H1 (cell line): ENCODE results near the gene PAK1IP1. TPM values are rescaled to one million over a fixed set of nuclear protein-coding genes. Genes with fewer than 3 reads are reported as not detected.

Source experiments
- CTCF ChIA-PET: fragments of 300-600 bp; sonication (Branson Sonifier 250); formaldehyde crosslinking; loops from one replicate; lab custom pipeline; 2021; ENCODE audit not compliant: partially characterized antibody; lab: Charles Lee
- POLR2A ChIA-PET: fragments of 300-600 bp; sonication (Branson Sonifier 250); formaldehyde crosslinking; loops from one replicate; lab custom pipeline; 2021; ENCODE audit warnings: inconsistent platforms; ENCODE audit not compliant: partially characterized antibody; lab: Charles Lee
- DNase-seq, 2 experiments: peaks; one replicate each; pipeline versions ENCODE4 v3.0.0 to v3.0.0-alpha.2; 2010 to 2022; ENCODE audit warnings: low spot score in 2 of 2, low read depth in 1 of 2, mixed read lengths in 1 of 2
- FAIRE-seq: peaks from 2 replicates; lab custom pipeline; 2011; peaks lifted over from hg19 to GRCh38; lab: Jason Lieb, UNC
- H2AFZ ChIP-seq: 2 replicates; pipeline ENCODE4 v1.8.1; 2012; ENCODE audit warnings: low read length, inconsistent platforms
- H2AK5ac ChIP-seq: 2 replicates; pipeline ENCODE4 v1.6.1; 2013; ENCODE audit warnings: low read depth, low read length
- H2BK120ac ChIP-seq: replicated peaks from 2 replicates; pipeline ENCODE3; 2013; ENCODE audit warnings: low read depth, low read length, inconsistent platforms
- H2BK12ac ChIP-seq: 2 replicates; pipeline ENCODE4 v1.6.1; 2013; ENCODE audit warnings: low read depth, low read length
- H2BK15ac ChIP-seq: 2 replicates; pipeline ENCODE4 v1.6.1; 2013; ENCODE audit warnings: low read length
- H2BK20ac ChIP-seq: 2 replicates; pipeline ENCODE4 v1.6.1; 2013; ENCODE audit warnings: low read length
- H2BK5ac ChIP-seq: 2 replicates; pipeline ENCODE4 v1.6.1; 2013; ENCODE audit warnings: low read depth, low read length
- H3K14ac ChIP-seq: 2 replicates; pipeline ENCODE4 v1.6.1; 2013; ENCODE audit warnings: inconsistent platforms; ENCODE audit not compliant: insufficient read length
- H3K18ac ChIP-seq: 2 replicates; pipeline ENCODE4 v1.6.1; 2013; ENCODE audit warnings: low read length; ENCODE audit errors: extremely low read depth
- H3K23ac ChIP-seq: 2 replicates; pipeline ENCODE4 v1.6.1; 2013; ENCODE audit warnings: inconsistent platforms; ENCODE audit not compliant: insufficient read length
- H3K23me2 ChIP-seq: 2 replicates; pipeline ENCODE4 v1.6.1; 2013; ENCODE audit warnings: low read depth, low read length
- H3K27ac ChIP-seq: 2 replicates; pipeline ENCODE4 v1.6.1; 2011; ENCODE audit warnings: low read depth, low read length, inconsistent platforms
- H3K27me3 ChIP-seq, 4 experiments: replicated peaks in 1 of 4; 1 replicate in 1 of 4; 2 replicates in 3 of 4; pipeline versions ENCODE4 v1.6.1 to v1.8.1; 2011 to 2013; ENCODE audit warnings: low read length in 3 of 4, mild to moderate bottlenecking in 3 of 4, inconsistent platforms in 2 of 4, mixed read lengths in 2 of 4, moderate library complexity in 1 of 4; ENCODE audit not compliant: control insufficient read depth in 3 of 4, insufficient read depth in 3 of 4; ENCODE audit errors: extremely low read depth in 1 of 4
- H3K36me3 ChIP-seq, 4 experiments: 2 replicates each; pipeline versions ENCODE4 v1.6.1 to v1.8.1; 2011 to 2013; ENCODE audit warnings: mild to moderate bottlenecking in 4 of 4, low read length in 3 of 4, moderate library complexity in 2 of 4, control low read depth in 1 of 4, inconsistent platforms in 1 of 4; ENCODE audit not compliant: insufficient read depth in 4 of 4, control insufficient read depth in 2 of 4
- H3K4ac ChIP-seq: replicated peaks from 2 replicates; pipeline ENCODE3; 2013; ENCODE audit warnings: low read length, low read depth, mixed read lengths, inconsistent platforms; ENCODE audit not compliant: insufficient read length
- H3K4me1 ChIP-seq, 4 experiments: replicated peaks in 1 of 4; 1 replicate in 1 of 4; 2 replicates in 3 of 4; pipeline versions ENCODE4 v1.6.1 to v1.8.1; 2011 to 2013; ENCODE audit warnings: low read length in 3 of 4, inconsistent platforms in 2 of 4, mixed read lengths in 1 of 4; ENCODE audit not compliant: insufficient read depth in 4 of 4, control insufficient read depth in 3 of 4
- H3K4me2 ChIP-seq, 2 experiments: 2 replicates each; pipeline versions ENCODE4 v1.6.1 to v1.8.1; 2011 to 2013; ENCODE audit warnings: low read depth in 2 of 2, low read length in 2 of 2, control low read depth in 1 of 2, inconsistent platforms in 1 of 2, mild to moderate bottlenecking in 1 of 2; ENCODE audit not compliant: insufficient read depth in 1 of 2
- H3K4me3 ChIP-seq, 4 experiments: fragments of 200-600, 300-600 bp in 1 of 4; sonication (generic), shearing (Covaris generic), sonication (Bioruptor Twin) in 1 of 4; 2 replicates each; pipeline versions ENCODE4 v1.5.1 to v1.8.1; 2011 to 2016; ENCODE audit warnings: low read length in 4 of 4, low read depth in 3 of 4, control low read depth in 2 of 4, inconsistent platforms in 2 of 4, mild to moderate bottlenecking in 2 of 4, mixed read lengths in 1 of 4, moderate library complexity in 1 of 4; ENCODE audit not compliant: insufficient read depth in 2 of 4; ENCODE audit errors: extremely low read depth in 1 of 4
- H3K56ac ChIP-seq: replicated peaks from 2 replicates; pipeline ENCODE3; 2013; ENCODE audit warnings: low read depth, mild to moderate bottlenecking, mixed read lengths, low read length, inconsistent platforms; ENCODE audit not compliant: insufficient read length
- H3K79me1 ChIP-seq: 2 replicates; pipeline ENCODE4 v1.6.1; 2013; ENCODE audit warnings: low read depth, low read length, control low read depth
- H3K79me2 ChIP-seq, 2 experiments: 2 replicates each; pipeline versions ENCODE4 v1.6.1 to v1.8.1; 2012 to 2013; ENCODE audit warnings: low read length in 2 of 2, mild to moderate bottlenecking in 2 of 2, inconsistent platforms in 1 of 2; ENCODE audit not compliant: insufficient read depth in 2 of 2, control insufficient read depth in 1 of 2
- H3K9ac ChIP-seq, 4 experiments: replicated peaks in 1 of 4; 1 replicate in 1 of 4; 2 replicates in 3 of 4; pipeline versions ENCODE4 v1.6.1 to v1.8.1; 2011 to 2013; ENCODE audit warnings: low read depth in 3 of 4, low read length in 3 of 4, control low read depth in 2 of 4, mild to moderate bottlenecking in 2 of 4, moderate library complexity in 2 of 4, inconsistent platforms in 1 of 4; ENCODE audit errors: extremely low read depth in 1 of 4
- H3K9me3 ChIP-seq, 2 experiments: 2 replicates each; pipeline versions ENCODE4 v1.6.1 to v1.8.1; 2012 to 2013; ENCODE audit warnings: mild to moderate bottlenecking in 2 of 2, moderate library complexity in 2 of 2, control low read depth in 1 of 2, inconsistent platforms in 1 of 2, low read depth in 1 of 2, low read length in 1 of 2, mixed read lengths in 1 of 2; ENCODE audit not compliant: insufficient read depth in 2 of 2
- H4K20me1 ChIP-seq, 2 experiments: replicated peaks in 1 of 2; 2 replicates each; pipeline versions ENCODE3 to v1.8.1; 2011 to 2013; ENCODE audit warnings: inconsistent platforms in 2 of 2, low read length in 2 of 2, mild to moderate bottlenecking in 1 of 2; ENCODE audit not compliant: insufficient read depth in 2 of 2, control insufficient read depth in 1 of 2
- H4K5ac ChIP-seq: 2 replicates; pipeline ENCODE4 v1.6.1; 2013; ENCODE audit warnings: low read length, low read depth, mixed read lengths, inconsistent platforms; ENCODE audit not compliant: insufficient read length
- H4K8ac ChIP-seq: 2 replicates; pipeline ENCODE4 v1.8.0; 2013; ENCODE audit warnings: mild to moderate bottlenecking, moderate library complexity, low read length, inconsistent platforms; ENCODE audit not compliant: insufficient read depth; ENCODE audit errors: extremely low read depth
- H4K91ac ChIP-seq: replicated peaks from 2 replicates; pipeline ENCODE3; 2013; ENCODE audit warnings: low read length, mixed read lengths, inconsistent platforms; ENCODE audit not compliant: insufficient read length
- BCL11A ChIP-seq, 2 experiments: IDR thresholded peaks; one replicate each; pipeline ENCODE4 v1.6.1; 2011; ENCODE audit warnings: low read depth in 2 of 2, low read length in 2 of 2, mild to moderate bottlenecking in 2 of 2
- CEBPB ChIP-seq: IDR thresholded peaks from 2 replicates; pipeline ENCODE4 v1.6.1; 2012; ENCODE audit warnings: low read depth, low read length
- EGR1 ChIP-seq: IDR thresholded peaks from 2 replicates; pipeline ENCODE4 v1.6.1; 2011; ENCODE audit warnings: low read depth, low read length, borderline replicate concordance
- GABPA ChIP-seq: IDR thresholded peaks from 2 replicates; pipeline ENCODE4 v1.6.1; 2011; ENCODE audit warnings: mild to moderate bottlenecking, low read length, moderate library complexity, borderline replicate concordance; ENCODE audit not compliant: insufficient read depth
- JUND ChIP-seq: IDR thresholded peaks from 2 replicates; pipeline ENCODE4 v1.6.1; 2011; ENCODE audit warnings: mild to moderate bottlenecking, improper control_type of control experiment, low read length
- KDM1A ChIP-seq: fragments of 200-600, 300-600 bp; sonication (generic); IDR thresholded peaks from 2 replicates; pipeline ENCODE4 v1.7.1; 2016; ENCODE audit warnings: mild to moderate bottlenecking, low read length, borderline replicate concordance
- KDM4A ChIP-seq: IDR thresholded peaks from one replicate; pipeline ENCODE4 v1.7.1; 2012; ENCODE audit warnings: low read depth, mild to moderate bottlenecking, moderate library complexity, low read length, inconsistent platforms; ENCODE audit not compliant: severe bottlenecking
- KDM5A ChIP-seq: fragments of 200-600 bp; IDR thresholded peaks from 2 replicates; pipeline ENCODE4 v1.7.1; 2012; ENCODE audit warnings: mild to moderate bottlenecking, low read length, inconsistent platforms, mixed read lengths
- PHF8 ChIP-seq: fragments of 200-600 bp; sonication (generic); conservative IDR thresholded peaks from 2 replicates; pipeline ENCODE4 v1.7.1; 2012; ENCODE audit warnings: low read depth, mild to moderate bottlenecking, inconsistent platforms, low read length, moderate library complexity
- RAD21 ChIP-seq, 2 experiments: IDR thresholded peaks in 1 of 2; conservative IDR thresholded peaks in 1 of 2; 2 replicates each; pipeline ENCODE4 v1.6.1; 2011; ENCODE audit warnings: low read depth in 2 of 2, low read length in 2 of 2, improper control_type of control experiment in 1 of 2, inconsistent platforms in 1 of 2, mild to moderate bottlenecking in 1 of 2, moderate library complexity in 1 of 2
- RNF2 ChIP-seq: fragments of 200-900, 300-1000 bp; sonication (generic); IDR thresholded peaks from 2 replicates; pipeline ENCODE4 v1.7.1; 2016; ENCODE audit warnings: borderline replicate concordance, low read depth, mild to moderate bottlenecking, antibody characterized with exemption, low read length; ENCODE audit not compliant: poor library complexity, severe bottlenecking; ENCODE audit errors: missing control alignments
- SRF ChIP-seq: IDR thresholded peaks from 2 replicates; pipeline ENCODE4 v1.6.1; 2011; ENCODE audit warnings: mild to moderate bottlenecking, low read depth, low read length, moderate library complexity
- TEAD4 ChIP-seq: IDR thresholded peaks from 2 replicates; pipeline ENCODE4 v1.6.1; 2012; ENCODE audit warnings: low read depth, low read length, inconsistent platforms, mixed read lengths
- YY1 ChIP-seq: IDR thresholded peaks from 2 replicates; pipeline ENCODE4 v1.6.1; 2011; ENCODE audit warnings: low read depth, mild to moderate bottlenecking, low read length
- polyA plus RNA-seq, 7 experiments: library from polyadenylated mRNA; depleted of rRNA in 3 of 7; stranded (reverse) in 5 of 7; unstranded in 2 of 7; fragments of >200 nt in 5 of 7; fragments of 200-250 nt in 2 of 7; gene quantifications; 1 replicate in 5 of 7; 2 replicates in 1 of 7; 4 replicates in 1 of 7; pipeline versions ENCODE4 v1.2.1 to v1.2.3, GENCODE V29; 2011 to 2013; ENCODE audit warnings: missing spikeins in 2 of 7, mixed read lengths in 2 of 7
- total RNA-seq: library from RNA; stranded (reverse); fragmentation: NEBNext Ultra II Directional; extraction: Animal tissue kit (Norgen Biotek cat#: 25700); gene quantifications from 2 replicates; pipeline ENCODE4 v1.2.1, GENCODE V29; 2021

The PAK1IP1 gene
- total and polyA plus RNA-seq, 2 of the 8 experiments (the other 6 are each of a cell fraction or from before 2014, with no cell fraction given), result 19.7 to 43.6 TPM

DNA sequence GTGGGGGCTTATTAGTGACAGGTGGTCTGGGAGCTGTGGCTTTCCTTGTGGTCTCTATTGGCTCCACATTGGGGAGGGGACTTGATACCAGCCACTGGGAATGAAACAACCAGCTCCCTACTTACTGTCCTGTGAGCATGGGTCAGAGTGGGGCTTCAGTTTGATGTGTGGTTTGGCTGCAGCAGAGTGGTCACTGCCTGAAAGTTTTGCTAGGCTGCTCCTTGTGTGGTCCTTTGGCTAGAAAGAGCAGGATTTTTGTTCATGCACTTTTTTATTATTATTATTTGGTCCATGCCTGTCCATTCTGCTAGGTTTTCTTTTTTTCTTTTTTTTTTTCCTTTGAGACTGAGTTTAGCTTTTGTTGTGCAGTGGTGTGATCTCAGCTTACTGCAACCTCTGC lies 45.3 kb downstream of the PAK1IP1 start:
- Histone ChIP-seq H3K18ac (no peak overlapping the region), H2BK5ac (no peak overlapping the region), H2BK120ac (no peak overlapping the region), H3K4me2 (no peak overlapping the region), H2AK5ac (no peak overlapping the region), H4K8ac (no peak overlapping the region), H3K79me1 (no peaks in the 10 kb centered on the region), H2BK15ac (no peak overlapping the region), H3K9me3 (no peaks in the 10 kb centered on the region), H2BK12ac (no peak overlapping the region), H4K20me1 (no peaks in the 10 kb centered on the region), H3K27ac (no peak overlapping the region), H3K14ac (no peak overlapping the region), H2BK20ac (no peak overlapping the region), H3K4ac (no peak overlapping the region), H3K4me1 (no peaks in the 10 kb centered on the region; a peak in 1 of 7 replicates), H3K23me2 (no peaks in the 10 kb centered on the region), H3K9ac (no peak overlapping the region), H4K91ac (no peak overlapping the region), H3K23ac (no peak overlapping the region), H3K27me3 (no peaks in the 10 kb centered on the region; a peak in 1 of 7 replicates), H3K79me2 (no peaks in the 10 kb centered on the region), H2AFZ (no peak overlapping the region), H3K56ac (no peak overlapping the region), H3K4me3 (no peak overlapping the region), H4K5ac (no peak overlapping the region), H3K36me3 (peaks cover 0 to 3% (median 0%) of the 10 kb centered on the region in 4 experiments; a peak in 1 of 8 replicates)
- ChIA-PET CTCF (interaction anchor here (1.1 to 2.0 kb wide), 4 partner anchors 10 to 262 kb away, joined by 3 to 7 read pairs (median 4); no protein-coding TSS in a partner anchor), POLR2A (interaction anchor here (0.7 to 1.6 kb wide), 3 partner anchors 12 to 45 kb away, joined by 3 to 4 read pairs (median 3); partner anchors contain the start of genes C6orf52 and PAK1IP1)
- FAIRE-seq (no peak), DNase-seq (no peak)
- no peak for TF ChIP-seq EGR1
- no peak for TF ChIP-seq RNF2
- TF ChIP-seq KDM5A, result no peak
- no peak for TF ChIP-seq BCL11A (IDR thresholded peaks at IDR 0.05; ENCODE audit: low read depth in 2 of 2, low read length in 2 of 2)
- TF ChIP-seq YY1, result no peak
- no peak for TF ChIP-seq KDM4A
- TF ChIP-seq JUND, result no peak
- no peak for TF ChIP-seq SRF
- no peak for TF ChIP-seq PHF8
- no peak for TF ChIP-seq RAD21 (IDR thresholded peaks at IDR 0.05 in 1 of 2, conservative IDR thresholded peaks at IDR 0.05 in 1 of 2; ENCODE audit: low read depth in 2 of 2, low read length in 2 of 2)
- no peak for TF ChIP-seq KDM1A
- TF ChIP-seq CEBPB, result no peak
- TF ChIP-seq TEAD4, result no peak
- TF ChIP-seq GABPA, result no peak
